HG02642 (cell line): ENCODE data around the gene PRRT1.

Experiments
- ATAC-seq: cut with Tn5 transposase; IDR thresholded peaks from one replicate; pipeline ENCODE4 v1.9.1; 2021; ENCODE audit warnings: mild to moderate bottlenecking; ENCODE audit not compliant: unreplicated experiment, poor library complexity

PRRT1 gene

DNA sequence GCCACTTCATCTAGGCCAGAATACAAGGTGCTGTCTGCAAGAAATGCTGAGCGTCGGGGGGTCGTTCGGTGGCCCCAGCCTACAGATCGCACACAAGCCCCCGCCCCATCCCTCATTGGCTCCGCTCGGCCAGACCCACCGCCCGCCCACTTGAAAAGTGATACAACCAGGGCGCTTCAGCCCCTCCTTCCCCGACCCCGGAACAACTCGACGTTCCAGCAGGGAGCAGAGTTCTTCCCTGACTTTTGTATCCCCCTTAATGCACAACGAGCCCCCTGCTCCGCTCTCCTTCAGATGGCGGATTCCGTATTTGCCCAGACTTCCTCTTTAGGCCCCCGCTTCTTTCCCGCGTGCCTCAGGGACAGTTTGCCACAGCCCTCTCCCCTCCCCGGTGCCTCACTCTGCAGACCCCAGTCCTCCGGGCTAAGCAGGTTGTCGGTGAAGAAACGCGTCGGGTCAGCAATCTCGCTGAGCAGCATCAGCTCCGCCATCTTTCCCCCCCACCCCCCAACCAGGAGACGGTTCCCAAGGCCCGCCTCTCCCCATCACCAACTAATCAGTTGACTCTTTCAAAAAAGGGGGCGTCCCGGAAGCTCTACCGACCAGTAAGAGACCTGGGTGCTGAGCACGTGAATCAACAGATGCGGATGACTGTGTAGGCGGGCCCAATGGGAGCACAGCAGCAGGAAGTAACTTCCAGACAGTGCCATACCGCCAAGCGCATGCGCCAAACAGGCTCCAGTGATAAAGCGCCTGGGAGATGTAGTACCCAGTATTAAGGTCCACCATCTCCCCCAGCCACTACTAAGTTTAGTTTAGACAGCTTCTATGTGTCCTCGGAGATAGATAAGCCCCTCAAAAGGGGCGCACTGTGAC, 23.8 kb downstream of the PRRT1 start, which contains the start of gene ATF6B:
Gene ATF6B, minus strand, starts transcription at position 530 of the 876 bp plus-strand sequence. Its CDS starts 39 bp downstream, at position 491.
- ATAC-seq = peak; percentile 82

DNA sequence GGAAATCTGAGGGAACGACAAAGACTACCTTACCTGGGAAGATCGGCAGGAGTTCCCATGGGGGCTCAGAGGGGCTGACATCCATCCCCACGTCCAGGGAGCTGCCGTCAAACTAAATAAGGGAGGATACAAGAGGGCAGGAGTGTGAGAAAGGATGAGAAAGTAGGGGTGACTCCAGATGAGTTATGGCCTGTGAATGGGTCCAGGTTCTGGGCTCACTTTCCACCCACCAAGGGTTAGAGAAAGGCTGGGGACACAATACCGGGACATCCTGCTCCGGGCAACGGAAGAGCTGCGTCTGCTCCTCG, 24.4 kb downstream of the PRRT1 start:
- no peak for ATAC-seq

DNA sequence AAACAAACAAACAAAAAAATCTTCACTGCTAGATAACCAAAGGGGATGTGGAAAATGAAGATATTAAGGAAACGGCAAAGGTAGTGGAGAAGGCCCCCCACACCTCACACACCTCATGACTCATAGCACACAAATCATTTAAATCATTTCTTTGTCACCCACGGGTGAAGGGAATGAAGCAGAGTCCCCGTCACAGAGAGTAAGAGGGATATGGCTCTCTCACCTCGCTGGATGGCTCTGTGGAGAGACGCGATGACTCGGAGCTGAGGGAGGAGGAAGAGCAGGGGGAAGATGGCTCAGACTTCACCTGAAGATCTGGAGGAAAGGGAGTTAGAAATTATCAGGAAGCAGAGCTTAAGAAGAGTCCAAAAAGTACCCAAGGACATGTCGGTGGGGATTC, 24.9 kb downstream of the PRRT1 start:
- ATAC-seq = no peak

DNA sequence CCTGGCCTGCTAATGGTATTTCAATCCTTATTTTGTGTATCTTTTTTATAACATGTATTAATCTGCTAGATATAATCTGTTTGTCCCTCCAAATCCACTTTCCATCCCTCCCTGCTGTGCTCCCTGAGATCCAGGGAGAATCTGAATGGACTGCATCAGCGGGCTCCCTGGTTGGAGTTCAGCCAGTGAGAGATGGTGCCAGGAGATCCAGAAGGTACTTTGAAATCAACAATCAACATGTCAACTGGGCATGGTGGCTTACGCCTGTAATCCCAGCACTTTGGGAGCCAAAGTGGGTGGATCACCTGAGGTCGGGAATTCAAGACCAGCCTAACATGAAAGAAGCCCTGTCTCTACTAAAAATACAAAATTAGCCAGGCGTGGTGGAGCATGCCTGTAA, 28.1 kb downstream of the PRRT1 start:
- no peak for ATAC-seq

DNA sequence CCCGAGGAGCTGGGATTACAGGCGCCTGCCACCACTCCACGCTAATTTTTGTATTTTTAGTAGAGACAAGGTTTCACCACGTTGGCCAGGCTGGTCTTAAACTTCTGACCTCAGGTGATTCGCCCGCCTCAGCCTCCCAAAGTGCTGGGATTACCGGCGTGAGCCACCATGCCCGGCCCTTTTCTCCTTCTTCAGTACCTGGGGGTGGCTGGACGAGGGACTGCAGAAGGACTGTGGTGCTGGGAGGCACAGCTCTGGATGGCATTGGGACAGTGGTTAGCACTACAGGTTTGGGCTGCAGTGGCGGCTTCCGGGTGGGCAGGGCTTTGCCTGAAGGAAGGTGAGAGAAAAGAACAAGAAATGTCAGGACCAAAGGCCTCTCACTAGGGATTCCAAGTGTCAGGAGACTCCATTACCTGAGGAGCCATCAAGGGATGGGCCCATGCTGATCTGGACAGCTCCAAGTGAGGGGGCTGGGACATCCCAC, 31.1 kb downstream of the PRRT1 start:
- no peak for ATAC-seq

DNA sequence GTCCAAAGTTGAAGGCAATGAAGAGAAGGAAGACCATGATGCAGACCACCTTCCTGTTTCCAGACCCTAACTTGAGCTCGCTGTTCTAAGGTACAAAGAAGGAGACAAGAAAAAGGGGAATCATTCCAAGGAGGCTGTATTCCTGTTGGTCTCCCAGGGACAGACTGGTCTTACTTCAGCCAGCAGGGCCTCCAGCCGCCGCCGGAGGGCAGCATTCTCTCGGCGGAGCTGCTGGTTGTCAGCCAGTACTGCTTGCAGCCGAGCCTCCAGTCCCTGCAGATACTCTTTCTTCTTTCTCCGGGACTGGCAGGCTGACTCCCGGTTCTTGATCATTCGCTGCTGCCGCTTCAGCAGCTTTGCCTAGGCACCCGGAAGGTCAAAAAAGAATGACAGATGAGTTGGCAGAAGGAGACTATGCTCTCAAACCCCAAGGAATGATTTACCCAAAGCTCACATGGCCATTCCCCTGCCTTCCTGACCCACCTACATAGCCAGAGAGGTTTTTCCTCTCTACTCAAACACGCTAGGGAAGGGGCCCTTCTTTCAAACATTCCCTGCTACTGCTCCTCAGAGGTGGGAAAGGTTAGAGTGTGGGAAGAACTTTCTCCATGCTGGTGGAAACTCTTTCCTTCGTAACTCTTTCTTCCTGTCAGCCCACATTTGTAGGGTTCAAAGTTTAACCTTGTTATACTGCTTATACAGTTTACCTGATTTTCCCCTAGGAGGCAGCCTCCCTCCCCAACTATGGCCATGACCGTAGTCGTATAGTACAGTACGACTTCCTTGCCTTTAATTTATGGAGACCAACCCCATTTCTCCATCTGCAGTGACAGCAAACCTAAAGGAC, 32.7 kb downstream of the PRRT1 start:
- peak; percentile 58 for ATAC-seq

DNA sequence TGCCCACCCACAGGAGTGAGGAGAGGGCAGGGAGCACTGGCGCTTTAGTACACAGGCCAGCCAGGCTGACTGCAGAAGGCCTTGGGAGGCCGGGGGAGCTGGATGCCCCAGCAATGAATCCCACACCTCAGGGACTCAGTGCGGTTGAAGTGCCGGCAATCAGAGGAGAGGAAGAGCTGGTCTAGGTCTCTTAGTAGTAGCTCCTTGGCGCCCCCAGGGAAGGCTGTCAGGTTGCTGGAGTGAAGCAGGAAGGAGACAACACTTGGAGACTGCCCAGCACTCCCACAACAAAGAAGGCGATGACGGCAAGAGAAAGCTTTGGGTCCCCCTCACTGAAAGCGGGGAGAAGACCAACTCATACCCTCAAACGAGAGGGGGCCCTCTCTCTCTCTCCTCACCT, 34.3 kb downstream of the PRRT1 start:
- ATAC-seq = no peak

DNA sequence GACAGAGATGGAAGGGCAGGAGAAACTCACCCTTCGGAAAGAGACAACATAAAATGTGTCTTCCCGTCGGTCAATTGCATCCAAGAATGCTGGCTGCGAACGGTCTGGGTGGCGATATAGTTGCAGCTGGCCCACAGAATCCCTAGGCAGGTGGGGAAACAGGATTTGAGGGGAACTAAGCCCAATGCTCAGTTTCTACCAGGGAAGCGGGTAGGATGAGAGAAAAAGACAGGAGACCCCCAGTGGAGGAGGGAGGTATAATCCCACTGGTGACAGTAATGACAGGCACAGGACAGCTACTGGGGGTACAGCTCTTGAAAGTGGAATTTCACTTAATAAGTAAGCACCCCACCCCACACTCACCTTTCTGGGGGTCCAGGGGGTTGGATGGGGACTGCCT, 35.1 kb downstream of the PRRT1 start:
- ATAC-seq = no peak

DNA sequence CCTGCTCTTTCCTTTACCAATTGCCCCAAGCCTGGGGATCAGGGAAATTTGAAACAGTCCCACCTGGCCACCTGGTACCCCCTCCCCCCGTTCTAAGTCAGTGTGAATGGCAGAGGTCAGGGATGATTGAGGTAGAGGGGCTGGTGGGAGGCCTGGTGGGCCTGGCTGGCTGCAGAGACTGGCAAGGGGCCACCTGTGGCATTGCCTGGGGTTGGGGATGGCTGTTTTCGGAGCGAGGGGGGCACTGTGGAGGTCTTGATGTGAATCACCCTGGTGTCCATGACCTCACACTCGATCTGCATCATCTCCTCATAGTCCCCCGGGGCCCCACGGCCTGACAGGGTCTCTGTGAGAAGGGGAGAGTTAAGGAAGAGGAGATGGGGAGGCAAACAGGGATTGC, 36.1 kb downstream of the PRRT1 start:
- ATAC-seq = no peak

DNA sequence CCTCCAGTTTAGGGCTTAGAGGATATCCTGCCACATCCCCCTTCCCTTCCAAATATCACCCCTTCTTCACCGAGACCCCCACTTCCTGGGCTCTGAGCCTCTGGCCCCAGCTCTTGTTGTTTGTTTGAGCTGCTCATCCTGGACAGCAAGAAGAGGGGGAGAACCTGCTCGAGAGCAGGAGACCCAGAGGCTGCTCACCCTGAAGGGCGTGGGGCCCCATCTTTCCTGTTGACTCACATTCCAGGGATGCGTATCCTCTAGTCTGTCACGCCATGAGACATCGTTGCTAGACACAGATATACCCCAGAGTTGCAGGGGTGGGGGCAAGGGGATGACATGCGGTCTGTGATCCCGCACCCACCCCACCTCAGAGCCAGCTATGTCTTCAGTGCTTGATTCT, 36.9 kb downstream of the PRRT1 start:
- no peak for ATAC-seq

DNA sequence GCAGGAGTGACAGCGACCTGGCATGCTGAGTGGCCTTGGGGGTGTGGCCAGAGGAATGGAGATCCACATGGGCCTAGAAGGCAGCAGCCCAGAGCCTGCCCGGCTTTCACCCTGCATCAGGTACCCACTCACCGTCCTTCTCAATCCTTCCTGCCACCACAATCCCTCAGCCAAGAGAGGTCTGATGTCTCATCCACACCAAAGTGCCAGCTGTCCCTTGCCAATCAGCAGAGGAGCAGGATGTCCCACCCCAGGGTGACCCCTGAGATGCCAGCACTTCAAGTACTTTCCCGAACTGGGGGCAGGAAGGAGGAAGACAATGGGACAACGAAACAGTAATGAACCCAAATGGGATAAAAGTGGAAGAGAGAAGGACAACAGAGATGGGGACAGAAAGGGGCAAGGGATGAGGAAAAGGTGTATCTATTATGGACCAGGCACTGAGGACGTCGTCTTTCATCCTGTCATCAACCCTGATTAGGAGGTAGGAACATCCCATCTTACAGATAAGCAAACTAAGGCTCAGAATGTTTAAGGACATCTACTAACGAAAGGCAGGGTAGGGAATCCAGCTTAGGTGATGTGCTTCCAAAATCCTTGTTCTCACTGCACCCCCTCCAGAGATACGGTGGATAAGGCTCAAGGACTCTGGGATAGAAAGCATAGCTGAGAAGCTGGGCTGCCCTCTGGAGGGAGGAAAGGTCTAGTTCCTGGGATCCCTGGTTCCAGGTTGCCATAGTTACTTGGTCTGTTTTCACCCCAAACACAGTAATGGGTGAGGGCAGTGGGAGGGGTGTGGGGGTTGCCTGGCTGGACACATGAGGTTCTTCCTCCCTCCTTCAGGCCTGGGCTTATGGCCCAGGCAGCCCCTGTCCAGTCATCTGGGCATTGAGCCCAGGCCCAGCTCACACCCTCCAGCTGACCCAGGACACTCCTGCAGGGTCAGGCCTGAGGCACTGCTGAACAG, 38.1 kb downstream of the PRRT1 start:
- no peak for ATAC-seq

DNA sequence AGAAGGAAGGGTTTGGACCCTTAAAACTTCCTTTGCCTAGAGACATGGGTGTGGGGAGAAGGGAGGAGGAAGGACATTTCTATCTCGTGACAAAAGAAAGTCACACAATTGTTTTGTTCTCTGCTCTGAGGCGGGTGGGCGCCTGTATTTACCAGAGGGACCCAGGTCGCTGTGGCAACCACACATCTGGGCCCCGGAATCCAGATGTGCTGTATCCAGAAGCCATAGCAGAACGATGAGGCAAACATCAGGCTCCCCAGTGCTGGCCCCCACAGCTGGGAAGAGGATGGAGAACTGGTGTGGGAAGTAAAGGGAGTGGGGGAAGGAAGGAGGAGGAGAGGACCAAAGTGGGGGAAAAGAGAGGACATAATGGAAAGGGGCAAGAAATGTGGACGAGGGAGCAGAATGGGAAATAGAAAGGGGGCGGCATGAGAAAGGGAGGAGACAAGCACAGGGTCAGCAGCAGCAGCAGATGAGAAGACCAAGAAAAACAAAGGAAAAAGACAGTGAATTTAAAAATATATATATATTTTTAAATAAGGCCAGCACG, 39.2 kb downstream of the PRRT1 start:
- ATAC-seq = no peak

DNA sequence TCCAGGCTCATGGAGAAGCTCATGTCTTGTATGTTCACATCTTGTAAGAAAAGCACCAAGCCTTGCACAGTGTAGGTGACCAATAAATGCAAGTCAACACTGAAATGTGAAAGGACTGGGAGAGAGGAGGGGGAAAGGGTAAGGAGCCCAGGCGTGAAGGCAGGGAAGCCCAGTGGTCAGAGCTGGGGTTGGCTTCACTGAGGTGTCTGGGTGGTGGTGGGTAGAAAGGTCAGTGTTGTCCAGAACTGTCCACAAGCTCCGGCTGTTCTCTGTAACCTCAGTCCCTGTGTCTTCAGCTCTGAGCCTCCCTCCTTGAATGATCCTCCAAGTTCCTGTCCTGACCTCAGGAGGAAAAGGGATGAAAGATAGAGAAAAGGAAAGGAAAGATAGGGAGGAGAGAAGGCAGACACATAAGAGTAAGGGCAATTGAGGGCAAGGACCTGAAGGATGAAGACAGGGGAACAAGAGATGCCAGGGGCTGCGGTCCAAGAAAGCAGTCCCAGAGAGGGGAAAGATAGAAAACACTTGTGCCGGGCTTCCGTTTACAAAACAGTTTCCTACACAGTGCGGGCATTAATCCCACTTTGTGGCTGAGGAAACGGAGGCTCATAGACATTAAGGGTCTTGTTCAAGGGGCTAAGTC, 40.2 kb downstream of the PRRT1 start:
- no peak for ATAC-seq

DNA sequence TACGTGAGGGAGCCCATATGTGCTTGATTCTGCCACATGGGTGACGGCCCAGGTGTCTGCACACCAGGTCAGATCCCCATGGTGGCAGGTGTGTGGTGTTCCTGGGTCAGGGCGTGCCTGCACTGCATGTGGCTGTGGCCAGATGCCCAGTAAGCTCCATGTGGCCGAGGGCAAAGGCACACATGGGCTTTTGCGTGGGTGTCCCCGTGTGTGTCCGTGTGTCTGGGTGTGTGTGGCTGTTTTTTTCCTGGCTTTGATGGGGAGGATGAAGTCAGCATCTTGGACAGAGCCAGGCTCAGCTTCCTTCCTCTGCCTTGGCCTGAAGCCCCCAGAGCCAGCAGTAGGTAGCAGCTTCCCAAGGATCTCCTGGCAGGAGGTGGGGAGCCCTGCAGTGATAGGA, 41.1 kb downstream of the PRRT1 start:
- no peak for ATAC-seq

DNA sequence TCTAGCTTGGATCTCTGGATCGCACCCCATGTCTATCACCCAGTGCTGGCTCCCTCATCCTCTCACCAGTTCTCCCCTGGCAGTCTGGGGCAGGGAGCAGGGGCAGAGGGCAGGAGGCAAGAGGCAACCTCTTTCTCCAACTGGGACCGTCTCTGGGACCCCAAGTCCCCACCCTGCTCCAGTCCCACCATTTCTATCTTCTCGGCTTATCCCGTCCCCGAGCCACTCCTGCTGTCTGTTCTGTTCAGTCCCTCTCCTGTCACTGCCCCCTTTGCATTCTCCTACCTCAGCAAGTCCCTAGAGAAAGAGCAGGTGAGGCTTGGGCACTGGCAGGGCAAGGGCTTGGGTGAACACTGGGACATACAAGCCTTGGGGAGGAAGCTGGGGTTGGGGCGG, 42.0 kb downstream of the PRRT1 start:
- no peak for ATAC-seq

DNA sequence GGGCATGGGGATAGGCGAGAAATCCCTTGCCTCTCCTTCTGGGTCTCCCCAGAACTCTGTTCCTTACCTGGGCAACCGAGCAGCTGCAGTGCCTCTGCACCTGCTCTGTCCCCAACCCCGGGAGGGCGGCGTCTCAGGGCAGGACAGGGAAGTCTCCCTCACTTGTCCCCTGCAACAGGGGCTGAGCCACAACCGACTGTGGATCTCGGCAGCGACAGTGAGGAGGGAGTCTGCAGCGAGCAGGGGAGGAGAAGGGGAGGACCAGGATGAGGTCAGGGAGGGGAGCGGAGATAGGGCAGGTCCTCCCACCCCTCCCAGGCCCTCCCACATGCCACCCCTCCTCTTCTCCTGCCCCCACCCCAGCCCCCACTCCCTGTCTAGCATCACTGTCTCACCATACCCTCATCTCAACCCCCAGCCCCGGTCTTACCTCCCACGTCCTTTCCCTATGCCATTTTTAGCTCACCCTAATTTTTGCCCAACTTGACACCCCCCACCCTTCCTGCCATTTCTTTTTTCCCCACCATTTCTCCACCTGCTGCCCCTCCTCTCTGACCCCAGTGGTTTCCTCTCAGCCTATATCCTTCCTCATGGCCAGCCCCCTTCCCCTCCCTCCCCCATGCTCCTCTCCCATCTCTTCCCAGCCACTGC, 42.5 kb downstream of the PRRT1 start, which contains the start of gene TNXB:
Gene TNXB, minus strand, starts transcription at position 225 of the 651 bp plus-strand sequence. CDS start 11,140 bp downstream, outside the sequence.
- no peak for ATAC-seq

DNA sequence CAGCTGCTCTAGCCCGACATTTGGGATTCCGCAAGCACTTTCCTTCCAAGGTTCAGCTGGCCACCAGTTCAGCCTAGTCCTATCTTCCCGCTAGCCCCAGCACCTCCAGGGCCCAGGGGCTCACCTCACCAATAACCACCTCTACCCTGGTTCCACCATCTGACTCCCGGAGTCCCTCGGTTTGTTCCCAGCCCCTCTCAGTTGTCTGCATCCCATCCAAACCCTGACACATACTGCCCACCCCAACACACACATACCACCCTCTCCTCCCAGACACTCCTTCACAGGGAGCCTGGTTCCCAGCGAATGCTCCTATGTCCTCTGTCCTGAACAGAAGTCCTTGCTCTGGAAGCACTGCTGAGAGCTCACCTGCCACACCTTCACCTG, 43.0 kb downstream of the PRRT1 start:
- ATAC-seq = no peak

DNA sequence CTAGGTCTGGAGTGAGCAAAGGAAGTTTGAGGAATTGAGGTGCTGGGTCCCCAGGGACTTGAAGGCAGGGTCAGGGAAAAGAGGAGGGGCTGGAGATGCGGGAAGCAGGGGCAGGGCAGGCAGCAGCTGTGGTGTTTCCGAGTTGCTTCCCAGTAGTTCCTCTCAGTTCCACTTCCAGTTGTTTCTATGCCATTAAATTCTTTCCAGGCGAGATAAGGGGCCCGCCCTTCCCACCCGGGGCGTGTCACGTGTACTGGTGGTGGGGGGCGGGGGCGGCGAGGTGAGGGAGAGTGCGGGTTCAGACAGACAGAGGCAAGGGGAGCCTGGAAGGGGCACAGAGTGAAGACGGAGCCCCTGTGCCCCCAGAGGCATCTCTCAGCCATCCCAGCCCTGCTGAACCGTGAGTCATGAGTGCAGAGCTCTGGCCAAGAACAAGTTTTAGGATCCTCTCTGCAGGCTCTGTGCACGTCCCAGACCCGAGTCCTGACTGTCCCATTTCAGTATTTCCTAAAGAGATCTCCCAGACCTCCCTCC, 43.6 kb downstream of the PRRT1 start:
- no peak for ATAC-seq

DNA sequence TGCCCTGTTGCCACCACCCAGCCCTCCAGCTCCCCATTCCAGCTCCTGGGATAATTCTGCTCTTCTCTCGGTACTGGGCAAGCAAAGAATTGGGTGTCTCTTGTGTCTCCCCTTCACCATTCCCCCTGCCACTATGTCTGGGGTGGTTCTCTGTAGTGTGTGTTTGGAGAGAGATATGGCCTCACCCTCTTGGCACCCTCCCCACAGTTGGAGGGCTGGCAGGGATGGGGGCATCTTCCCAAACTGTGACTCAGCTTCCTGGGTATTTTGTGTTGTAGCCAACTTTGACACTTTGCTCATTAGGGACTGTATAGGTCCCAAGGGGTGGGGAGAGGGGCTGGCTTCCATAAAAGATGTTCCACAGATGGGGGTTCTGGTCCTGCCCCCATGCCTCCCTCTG, 44.3 kb downstream of the PRRT1 start:
- ATAC-seq = no peak
